ENCODE data around the gene MEGF6. TPM values are rescaled to one million over a fixed set of nuclear protein-coding genes. Genes with fewer than 3 reads are reported as not detected.

Gene MEGF6, protein sequence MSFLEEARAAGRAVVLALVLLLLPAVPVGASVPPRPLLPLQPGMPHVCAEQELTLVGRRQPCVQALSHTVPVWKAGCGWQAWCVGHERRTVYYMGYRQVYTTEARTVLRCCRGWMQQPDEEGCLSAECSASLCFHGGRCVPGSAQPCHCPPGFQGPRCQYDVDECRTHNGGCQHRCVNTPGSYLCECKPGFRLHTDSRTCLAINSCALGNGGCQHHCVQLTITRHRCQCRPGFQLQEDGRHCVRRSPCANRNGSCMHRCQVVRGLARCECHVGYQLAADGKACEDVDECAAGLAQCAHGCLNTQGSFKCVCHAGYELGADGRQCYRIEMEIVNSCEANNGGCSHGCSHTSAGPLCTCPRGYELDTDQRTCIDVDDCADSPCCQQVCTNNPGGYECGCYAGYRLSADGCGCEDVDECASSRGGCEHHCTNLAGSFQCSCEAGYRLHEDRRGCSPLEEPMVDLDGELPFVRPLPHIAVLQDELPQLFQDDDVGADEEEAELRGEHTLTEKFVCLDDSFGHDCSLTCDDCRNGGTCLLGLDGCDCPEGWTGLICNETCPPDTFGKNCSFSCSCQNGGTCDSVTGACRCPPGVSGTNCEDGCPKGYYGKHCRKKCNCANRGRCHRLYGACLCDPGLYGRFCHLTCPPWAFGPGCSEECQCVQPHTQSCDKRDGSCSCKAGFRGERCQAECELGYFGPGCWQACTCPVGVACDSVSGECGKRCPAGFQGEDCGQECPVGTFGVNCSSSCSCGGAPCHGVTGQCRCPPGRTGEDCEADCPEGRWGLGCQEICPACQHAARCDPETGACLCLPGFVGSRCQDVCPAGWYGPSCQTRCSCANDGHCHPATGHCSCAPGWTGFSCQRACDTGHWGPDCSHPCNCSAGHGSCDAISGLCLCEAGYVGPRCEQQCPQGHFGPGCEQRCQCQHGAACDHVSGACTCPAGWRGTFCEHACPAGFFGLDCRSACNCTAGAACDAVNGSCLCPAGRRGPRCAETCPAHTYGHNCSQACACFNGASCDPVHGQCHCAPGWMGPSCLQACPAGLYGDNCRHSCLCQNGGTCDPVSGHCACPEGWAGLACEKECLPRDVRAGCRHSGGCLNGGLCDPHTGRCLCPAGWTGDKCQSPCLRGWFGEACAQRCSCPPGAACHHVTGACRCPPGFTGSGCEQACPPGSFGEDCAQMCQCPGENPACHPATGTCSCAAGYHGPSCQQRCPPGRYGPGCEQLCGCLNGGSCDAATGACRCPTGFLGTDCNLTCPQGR (N-terminal part only)
- 0.08 TPM for polyA plus RNA-seq (2013, experiment 1 of 2)
- 0.08 TPM for polyA plus RNA-seq (2013, experiment 2 of 2)

- peak within 1 kb of the TSS in 1 of 2 experiments; percentile 44 for H3K14ac ChIP-seq (ENCODE audit: low read length in 2 of 2)
- no peak within 1 kb of the TSS for H2BK15ac ChIP-seq (ENCODE audit: low read depth, poor library complexity, severe bottlenecking)
- H3K27me3 ChIP-seq (ENCODE audit: control insufficient read depth in 1 of 2, insufficient read depth in 1 of 2, low read length in 2 of 2), result peaks cover 74 to 91% of the 10 kb centered on the region in 2 experiments
- H3K9me3 ChIP-seq (ENCODE audit: control insufficient read depth, low read length), result no peaks in the 10 kb centered on the region
- H3K23ac ChIP-seq (ENCODE audit: low read length in 2 of 2), result no peak within 1 kb of the TSS
- no peaks in the 10 kb centered on the region for H3K79me1 ChIP-seq (replicated peaks; ENCODE audit: low read length, poor library complexity, severe bottlenecking)
- WGBS, result 5% methylated on average over 53 of the region's 87 CpGs
- no peak within 1 kb of the TSS for H3K27ac ChIP-seq (ENCODE audit: low read length, poor library complexity, severe bottlenecking)
- no peak within 1 kb of the TSS for H3K9ac ChIP-seq (ENCODE audit: low read length)
- no peak within 1 kb of the TSS for H4K8ac ChIP-seq (ENCODE audit: low read length)
- peak within 1 kb of the TSS in 1 of 2 experiments; percentile 44 for H3K4me3 ChIP-seq (ENCODE audit: insufficient read depth in 1 of 2, low read depth in 1 of 2, low read length in 2 of 2)
- H3K4me2 ChIP-seq (ENCODE audit: low read length, poor library complexity, severe bottlenecking), result peak within 1 kb of the TSS; percentile 58
- no peak within 1 kb of the TSS for H2BK5ac ChIP-seq (ENCODE audit: low read depth, low read length, poor library complexity, severe bottlenecking)
- peak; percentile 34 for DNase-seq
- H3K4ac ChIP-seq (ENCODE audit: low read depth in 1 of 2, low read length in 2 of 2), result no peak within 1 kb of the TSS
- H3K36me3 ChIP-seq (ENCODE audit: control insufficient read depth in 1 of 2, insufficient read depth in 2 of 2, low read depth in 1 of 2, low read length in 2 of 2), result no peaks in the 10 kb centered on the region
- H3K4me1 ChIP-seq (ENCODE audit: control insufficient read depth, insufficient read depth, low read depth, low read length), result peaks cover 28% of the 10 kb centered on the region
- H4K91ac ChIP-seq (ENCODE audit: low read length), result no peak within 1 kb of the TSS
- H2AFZ ChIP-seq (ENCODE audit: low read depth, low read length), result peak within 1 kb of the TSS; percentile 51
- H2AK5ac ChIP-seq (ENCODE audit: low read length, severe bottlenecking), result no peak within 1 kb of the TSS
- H3K18ac ChIP-seq (ENCODE audit: low read depth in 1 of 2, low read length in 2 of 2), result peak within 1 kb of the TSS in 1 of 2 experiments; percentile 5
- no peak within 1 kb of the TSS for H2BK120ac ChIP-seq (ENCODE audit: low read depth, low read length)
- no peak within 1 kb of the TSS for H2BK12ac ChIP-seq (ENCODE audit: low read length in 2 of 2)
These were observed at the start of gene MEGF6 for GRCh38 chr1:3611170-3612019. TSS of gene MEGF6 (minus strand) at chr1:3611508. CDS start at chr1:3611268, 240 bp downstream.

GRCh38 chr1:3660704-3661103 is 49.4 kb upstream of the MEGF6 start:
- H4K8ac ChIP-seq (ENCODE audit: low read length), result no peak overlapping the region

GRCh38 chr1:3659093-3659492 is 47.8 kb upstream of the MEGF6 start:
- H3K4me1 ChIP-seq (ENCODE audit: control insufficient read depth, insufficient read depth, low read depth, low read length), result no peaks in the 10 kb centered on the region
- no peak overlapping the region for H2BK120ac ChIP-seq (ENCODE audit: low read depth, low read length)
- H3K27me3 ChIP-seq (ENCODE audit: control insufficient read depth in 1 of 2, insufficient read depth in 1 of 2, low read length in 2 of 2), result peaks cover 64 to 89% of the 10 kb centered on the region in 2 experiments
- H3K9ac ChIP-seq (ENCODE audit: low read length), result no peak overlapping the region
- WGBS, result 83% methylated on average over 15 of the region's 15 CpGs
- no peak overlapping the region for H2AK5ac ChIP-seq (ENCODE audit: low read length, severe bottlenecking)
- no peaks in the 10 kb centered on the region for H3K36me3 ChIP-seq (ENCODE audit: control insufficient read depth in 1 of 2, insufficient read depth in 2 of 2, low read depth in 1 of 2, low read length in 2 of 2)
- H3K4me3 ChIP-seq (ENCODE audit: insufficient read depth in 1 of 2, low read depth in 1 of 2, low read length in 2 of 2), result no peak overlapping the region
- H2AFZ ChIP-seq (ENCODE audit: low read depth, low read length), result no peak overlapping the region
- no peak overlapping the region for H3K4me2 ChIP-seq (ENCODE audit: low read length, poor library complexity, severe bottlenecking)
- no peak overlapping the region for H3K27ac ChIP-seq (ENCODE audit: low read length, poor library complexity, severe bottlenecking)
- no peak overlapping the region for H2BK15ac ChIP-seq (ENCODE audit: low read depth, poor library complexity, severe bottlenecking)
- no peak overlapping the region for H3K23ac ChIP-seq (ENCODE audit: low read length in 2 of 2)
- H4K91ac ChIP-seq (ENCODE audit: low read length), result no peak overlapping the region
- H3K9me3 ChIP-seq (ENCODE audit: control insufficient read depth, low read length), result no peaks in the 10 kb centered on the region
- no peak overlapping the region for H3K14ac ChIP-seq (ENCODE audit: low read length in 2 of 2)
- no peaks in the 10 kb centered on the region for H3K79me1 ChIP-seq (replicated peaks; ENCODE audit: low read length, poor library complexity, severe bottlenecking)
- H3K18ac ChIP-seq (ENCODE audit: low read depth in 1 of 2, low read length in 2 of 2), result no peak overlapping the region
- no peak overlapping the region for H2BK5ac ChIP-seq (ENCODE audit: low read depth, low read length, poor library complexity, severe bottlenecking)
- DNase-seq, result no peak
- H4K8ac ChIP-seq (ENCODE audit: low read length), result no peak overlapping the region
- no peak overlapping the region for H3K4ac ChIP-seq (ENCODE audit: low read depth in 1 of 2, low read length in 2 of 2)
- no peak overlapping the region for H2BK12ac ChIP-seq (ENCODE audit: low read length in 2 of 2)

More at GRCh38 chr1:3660704-3661103, 49.4 kb upstream of the MEGF6 start:
- no peak overlapping the region for H4K91ac ChIP-seq (ENCODE audit: low read length)
- H3K18ac ChIP-seq (ENCODE audit: low read depth in 1 of 2, low read length in 2 of 2), result no peak overlapping the region
- no peak overlapping the region for H3K4ac ChIP-seq (ENCODE audit: low read depth in 1 of 2, low read length in 2 of 2)
- no peak overlapping the region for H3K4me2 ChIP-seq (ENCODE audit: low read length, poor library complexity, severe bottlenecking)
- H2BK120ac ChIP-seq (ENCODE audit: low read depth, low read length), result no peak overlapping the region
- no peak overlapping the region for H3K4me3 ChIP-seq (ENCODE audit: insufficient read depth in 1 of 2, low read depth in 1 of 2, low read length in 2 of 2)
- no CpG with 5 or more reads among the region's 2 CpGs for WGBS
- H2AFZ ChIP-seq (ENCODE audit: low read depth, low read length), result no peak overlapping the region
- no peak overlapping the region for H3K14ac ChIP-seq (ENCODE audit: low read length in 2 of 2)
- no peak overlapping the region for H3K9ac ChIP-seq (ENCODE audit: low read length)
- no peaks in the 10 kb centered on the region for H3K36me3 ChIP-seq (ENCODE audit: control insufficient read depth in 1 of 2, insufficient read depth in 2 of 2, low read depth in 1 of 2, low read length in 2 of 2)
- no peaks in the 10 kb centered on the region for H3K4me1 ChIP-seq (ENCODE audit: control insufficient read depth, insufficient read depth, low read depth, low read length)
- H3K27ac ChIP-seq (ENCODE audit: low read length, poor library complexity, severe bottlenecking), result no peak overlapping the region
- H3K23ac ChIP-seq (ENCODE audit: low read length in 2 of 2), result no peak overlapping the region
- no peak overlapping the region for H2BK5ac ChIP-seq (ENCODE audit: low read depth, low read length, poor library complexity, severe bottlenecking)
- H3K9me3 ChIP-seq (ENCODE audit: control insufficient read depth, low read length), result no peaks in the 10 kb centered on the region
- H3K27me3 ChIP-seq (ENCODE audit: control insufficient read depth in 1 of 2, insufficient read depth in 1 of 2, low read length in 2 of 2), result peaks cover 49 to 79% of the 10 kb centered on the region in 2 experiments
- no peaks in the 10 kb centered on the region for H3K79me1 ChIP-seq (replicated peaks; ENCODE audit: low read length, poor library complexity, severe bottlenecking)
- H2AK5ac ChIP-seq (ENCODE audit: low read length, severe bottlenecking), result no peak overlapping the region
- DNase-seq, result no peak
- H2BK12ac ChIP-seq (ENCODE audit: low read length in 2 of 2), result no peak overlapping the region
- H2BK15ac ChIP-seq (ENCODE audit: low read depth, poor library complexity, severe bottlenecking), result no peak overlapping the region
